NCI-H2081 (cell line): ENCODE measurements around the gene KRT2.

ENCODE experiments used
- DNase-seq, 2 experiments: peaks; one replicate each; lab custom pipeline; 2025; lab: John Stamatoyannopoulos, UW

KRT2 gene

GRCh38 chr12:52637299-52637698 lies 14.7 kb downstream of the KRT2 start:
- no peak for DNase-seq

GRCh38 chr12:52636592-52637258 lies 15.3 kb downstream of the KRT2 start:
- DNase-seq = no peak

GRCh38 chr12:52636189-52636588 lies 15.8 kb downstream of the KRT2 start:
- DNase-seq = no peak

- peak; percentile 73 to 85 for DNase-seq
Observed at GRCh38 chr12:52634266-52635056, 17.6 kb downstream of the KRT2 start.

GRCh38 chr12:52633383-52633782 lies 18.6 kb downstream of the KRT2 start:
- DNase-seq = no peak

- no peak for DNase-seq
Observed at GRCh38 chr12:52632656-52633055, 19.4 kb downstream of the KRT2 start.

GRCh38 chr12:52631676-52632459 lies 20.1 kb downstream of the KRT2 start:
- no peak for DNase-seq

- no peak for DNase-seq
Observed at GRCh38 chr12:52631264-52631663, 20.7 kb downstream of the KRT2 start.

- DNase-seq = no peak
Observed at GRCh38 chr12:52630599-52631200, 21.3 kb downstream of the KRT2 start.

- no peak for DNase-seq
Observed at GRCh38 chr12:52630008-52630500, 22.0 kb downstream of the KRT2 start.

- DNase-seq = no peak
Observed at GRCh38 chr12:52629281-52630007, 22.6 kb downstream of the KRT2 start.

- no peak for DNase-seq
Observed at GRCh38 chr12:52628841-52629240, 23.2 kb downstream of the KRT2 start.

GRCh38 chr12:52628111-52628507 lies 23.9 kb downstream of the KRT2 start:
- no peak for DNase-seq

GRCh38 chr12:52627395-52628110 lies 24.5 kb downstream of the KRT2 start:
- DNase-seq = no peak

- no peak for DNase-seq
Observed at GRCh38 chr12:52622349-52622748, 29.7 kb downstream of the KRT2 start.

- no peak for DNase-seq
Observed at GRCh38 chr12:52618866-52619265, 33.1 kb downstream of the KRT2 start.

- no peak for DNase-seq
Observed at GRCh38 chr12:52618216-52618615, 33.8 kb downstream of the KRT2 start, which contains the start of gene KRT73. Gene KRT73, minus strand, starts transcription at chr12:52618559. Its CDS starts 35 bp downstream, at chr12:52618524.

GRCh38 chr12:52617403-52617785 lies 34.6 kb downstream of the KRT2 start:
- DNase-seq = no peak

GRCh38 chr12:52616680-52617402 lies 35.2 kb downstream of the KRT2 start:
- no peak for DNase-seq

- DNase-seq = no peak
Observed at GRCh38 chr12:52615912-52616311, 36.1 kb downstream of the KRT2 start.
